ENCODE measurements around the gene SPAAR.
A peak's percentile ranks its signal among the peaks of the same experiment; 100 is the strongest.
"Not testable (repeated sequence)": the region's sequence is repeated elsewhere in the genome, so short reads cannot be mapped to it uniquely, and the experiment has no call there.

The SPAAR gene

GRCh38 chr9:35872505-35872904 lies 36.8 kb upstream of the SPAAR start:
- no peaks in the 10 kb centered on the region for H3K9me3 ChIP-seq (replicated peaks; ENCODE audit: insufficient read depth, low read length)
- no peaks in the 10 kb centered on the region for H3F3A ChIP-seq (ENCODE audit: insufficient read depth, low read length)
- H4K20me1 ChIP-seq (ENCODE audit: insufficient read depth, low read length): no peaks in the 10 kb centered on the region
- H3K9me2 ChIP-seq (replicated peaks; ENCODE audit: insufficient read depth, low read length): no peaks in the 10 kb centered on the region
- no peak for DNase-seq
- H3K79me2 ChIP-seq (ENCODE audit: low read length): no peaks in the 10 kb centered on the region
- H3K9ac ChIP-seq (ENCODE audit: low read length): no peak overlapping the region
- peaks cover 2% of the 10 kb centered on the region; the same call in 1 of the 2 replicates for H3K4me1 ChIP-seq (ENCODE audit: low read length)
- H3K4me2 ChIP-seq (ENCODE audit: low read depth, low read length): no peak overlapping the region
- no peaks in the 10 kb centered on the region for H3K27me3 ChIP-seq (replicated peaks; ENCODE audit: insufficient read depth, low read length)
- no peak overlapping the region for H3K27ac ChIP-seq (ENCODE audit: low read length)
- TF ChIP-seq CTCF (IDR thresholded peaks at IDR 0.05; ENCODE audit: low read length) (no peak), EZH2 (optimal IDR thresholded peaks at IDR 0.05; ENCODE audit: low read depth, low read length) (no peak), EZH2phosphoT487 (IDR thresholded peaks at IDR 0.05; ENCODE audit: low read length) (no peak)
- H2AFZ ChIP-seq (ENCODE audit: low read length): no peak overlapping the region
- no peaks in the 10 kb centered on the region for H3K36me3 ChIP-seq (replicated peaks; ENCODE audit: insufficient read depth, low read length)
- H3K4me3 ChIP-seq (ENCODE audit: low read length): no peak overlapping the region

GRCh38 chr9:35882263-35882848 lies 26.9 kb upstream of the SPAAR start:
- DNase-seq: peak; percentile 70
- Histone ChIP-seq H3K9me2 (replicated peaks; ENCODE audit: insufficient read depth, low read length) (no peaks in the 10 kb centered on the region), H4K20me1 (ENCODE audit: insufficient read depth, low read length) (no peaks in the 10 kb centered on the region), H3K4me1 (ENCODE audit: low read length) (no peaks in the 10 kb centered on the region), H3K79me2 (ENCODE audit: low read length) (no peaks in the 10 kb centered on the region), H3K9ac (ENCODE audit: low read length) (no peak overlapping the region), H3K9me3 (replicated peaks; ENCODE audit: insufficient read depth, low read length) (no peaks in the 10 kb centered on the region), H3K4me3 (ENCODE audit: low read length) (no peak overlapping the region), H3F3A (ENCODE audit: insufficient read depth, low read length) (no peaks in the 10 kb centered on the region), H3K27me3 (replicated peaks; ENCODE audit: insufficient read depth, low read length) (no peaks in the 10 kb centered on the region), H3K4me2 (ENCODE audit: low read depth, low read length) (no peak overlapping the region), H3K36me3 (replicated peaks; ENCODE audit: insufficient read depth, low read length) (no peaks in the 10 kb centered on the region), H2AFZ (ENCODE audit: low read length) (no peak overlapping the region), H3K27ac (ENCODE audit: low read length) (no peak overlapping the region)
- TF ChIP-seq EZH2 (optimal IDR thresholded peaks at IDR 0.05; ENCODE audit: low read depth, low read length) (no peak), CTCF (IDR thresholded peaks at IDR 0.05; ENCODE audit: low read length) (peak; percentile 98)

GRCh38 chr9:35882996-35883395 lies 26.3 kb upstream of the SPAAR start:
- H3K36me3 ChIP-seq (replicated peaks; ENCODE audit: insufficient read depth, low read length): no peaks in the 10 kb centered on the region
- no peaks in the 10 kb centered on the region for H3K27me3 ChIP-seq (replicated peaks; ENCODE audit: insufficient read depth, low read length)
- H3K9ac ChIP-seq (ENCODE audit: low read length): no peak overlapping the region
- H2AFZ ChIP-seq (ENCODE audit: low read length): no peak overlapping the region
- TF ChIP-seq CTCF (IDR thresholded peaks at IDR 0.05; ENCODE audit: low read length): no peak
- no peak for TF ChIP-seq EZH2 (optimal IDR thresholded peaks at IDR 0.05; ENCODE audit: low read depth, low read length)
- no peak for TF ChIP-seq EZH2phosphoT487 (IDR thresholded peaks at IDR 0.05; ENCODE audit: low read length)
- no peak overlapping the region for H3K4me2 ChIP-seq (ENCODE audit: low read depth, low read length)
- no peaks in the 10 kb centered on the region for H3F3A ChIP-seq (ENCODE audit: insufficient read depth, low read length)
- H3K79me2 ChIP-seq (ENCODE audit: low read length): no peaks in the 10 kb centered on the region
- H4K20me1 ChIP-seq (ENCODE audit: insufficient read depth, low read length): no peaks in the 10 kb centered on the region
- no peak overlapping the region for H3K27ac ChIP-seq (ENCODE audit: low read length)
- no peaks in the 10 kb centered on the region for H3K4me1 ChIP-seq (ENCODE audit: low read length)
- no peaks in the 10 kb centered on the region for H3K9me3 ChIP-seq (replicated peaks; ENCODE audit: insufficient read depth, low read length)
- no peak overlapping the region for H3K4me3 ChIP-seq (ENCODE audit: low read length)
- H3K9me2 ChIP-seq (replicated peaks; ENCODE audit: insufficient read depth, low read length): no peaks in the 10 kb centered on the region
- no peak for DNase-seq

- not testable (repeated sequence) for DNase-seq; H3K9me3 ChIP-seq (replicated peaks; ENCODE audit: insufficient read depth, low read length); H3K9ac ChIP-seq (ENCODE audit: low read length); H3K4me2 ChIP-seq (ENCODE audit: low read depth, low read length); H3K4me1 ChIP-seq (ENCODE audit: low read length); H3K79me2 ChIP-seq (ENCODE audit: low read length); H4K20me1 ChIP-seq (ENCODE audit: insufficient read depth, low read length); H2AFZ ChIP-seq (ENCODE audit: low read length); H3F3A ChIP-seq (ENCODE audit: insufficient read depth, low read length); H3K36me3 ChIP-seq (replicated peaks; ENCODE audit: insufficient read depth, low read length); H3K9me2 ChIP-seq (replicated peaks; ENCODE audit: insufficient read depth, low read length); H3K27me3 ChIP-seq (replicated peaks; ENCODE audit: insufficient read depth, low read length); H3K27ac ChIP-seq (ENCODE audit: low read length); H3K4me3 ChIP-seq (ENCODE audit: low read length)
Observed at GRCh38 chr9:35884908-35885307, 24.4 kb upstream of the SPAAR start.
